A673 (cell line): ENCODE results near the gene ALOX12B. TPM values are rescaled to one million over a fixed set of nuclear protein-coding genes. Genes with fewer than 3 reads are reported as not detected.

Source experiments
- BruUV-seq: library from RNA; stranded (reverse); fragments of 400-500 nt; replicated peaks from 2 replicates; lab custom pipeline; 2021; lab: Mats Ljungman, UMichigan
- CTCF ChIA-PET: fragments of 300-600 bp; sonication (Branson Sonifier 250); formaldehyde crosslinking; loops from one replicate; lab custom pipeline; 2022; ENCODE audit warnings: antibody characterized with exemption; lab: Charles Lee
- POLR2A ChIA-PET: fragments of 300-600 bp; sonication (Branson Sonifier 250); formaldehyde crosslinking; loops from one replicate; lab custom pipeline; 2022; ENCODE audit warnings: antibody characterized with exemption; ENCODE audit not compliant: low non-redundant PET; lab: Charles Lee
- DNase-seq: peaks from one replicate; pipeline ENCODE4 v3.0.0-alpha.2; 2015; ENCODE audit warnings: low spot score
- H3K27ac ChIP-seq: fragments of 200-600 bp; sonication (generic); 2 replicates; pipeline ENCODE4 v1.5.1; 2016; ENCODE audit warnings: mixed run types, low read depth, mild to moderate bottlenecking, mixed read lengths, antibody characterized with exemption, low read length; ENCODE audit not compliant: poor library complexity, severe bottlenecking
- H3K27me3 ChIP-seq: fragments of 200-600 bp; sonication (generic); replicated peaks from 2 replicates; pipeline ENCODE4 v1.6.1; 2017; ENCODE audit warnings: mixed run types, low read depth, mild to moderate bottlenecking, mixed read lengths, antibody characterized with exemption, low read length; ENCODE audit not compliant: insufficient read depth, poor library complexity
- H3K36me3 ChIP-seq: fragments of 200-600 bp; sonication (generic); 2 replicates; pipeline ENCODE4 v1.6.1; 2016; ENCODE audit warnings: mixed run types, mild to moderate bottlenecking, mixed read lengths, antibody characterized with exemption, low read length; ENCODE audit not compliant: insufficient read depth, poor library complexity, severe bottlenecking
- H3K4me1 ChIP-seq: fragments of 200-600 bp; sonication (generic); 2 replicates; pipeline ENCODE4 v1.6.1; 2017; ENCODE audit warnings: mixed run types, mild to moderate bottlenecking, mixed read lengths, antibody characterized with exemption, low read length; ENCODE audit not compliant: insufficient read depth, poor library complexity, severe bottlenecking
- H3K4me3 ChIP-seq: fragments of 200-600 bp; sonication (generic); 2 replicates; pipeline ENCODE4 v1.5.1; 2016; ENCODE audit warnings: low read depth, mixed run types, mild to moderate bottlenecking, mixed read lengths, low read length; ENCODE audit not compliant: poor library complexity, severe bottlenecking
- H3K9me3 ChIP-seq: fragments of 200-600 bp; sonication (generic); 2 replicates; pipeline ENCODE4 v1.6.1; 2016; ENCODE audit warnings: mixed run types, low read depth, mild to moderate bottlenecking, mixed read lengths, antibody characterized with exemption, low read length; ENCODE audit not compliant: poor library complexity, severe bottlenecking
- EZH2 ChIP-seq: fragments of 200-600 bp; sonication (generic); IDR thresholded peaks from 2 replicates; pipeline ENCODE4 v1.6.1; 2017; ENCODE audit warnings: borderline replicate concordance, low read depth, mild to moderate bottlenecking, mixed read lengths, antibody characterized with exemption, low read length; ENCODE audit not compliant: poor library complexity, severe bottlenecking
- intact Hi-C: fragments of 100-400 bp; cut with micrococcal nuclease; formaldehyde crosslinking; loops from one replicate; pipeline ENCODE4 v1.10.0; 2022; ENCODE audit not compliant: unreplicated experiment
- total RNA-seq: library from RNA; stranded (reverse); gene quantifications from 2 replicates; pipeline ENCODE4 v1.2.3, GENCODE V29; 2021
- TF ChIP-seq, protein P1 (sequence below): fragments of 300-800, 200-600 bp; sonication (generic); conservative IDR thresholded peaks from 2 replicates; pipeline ENCODE4 v1.5.1; 2017; ENCODE audit warnings: low read depth, mild to moderate bottlenecking, antibody characterized with exemption, low read length, moderate library complexity, mixed read lengths

Gene ALOX12B
- total RNA-seq, 1 experiment from 2014 or later, result 0.39 TPM

DNA sequence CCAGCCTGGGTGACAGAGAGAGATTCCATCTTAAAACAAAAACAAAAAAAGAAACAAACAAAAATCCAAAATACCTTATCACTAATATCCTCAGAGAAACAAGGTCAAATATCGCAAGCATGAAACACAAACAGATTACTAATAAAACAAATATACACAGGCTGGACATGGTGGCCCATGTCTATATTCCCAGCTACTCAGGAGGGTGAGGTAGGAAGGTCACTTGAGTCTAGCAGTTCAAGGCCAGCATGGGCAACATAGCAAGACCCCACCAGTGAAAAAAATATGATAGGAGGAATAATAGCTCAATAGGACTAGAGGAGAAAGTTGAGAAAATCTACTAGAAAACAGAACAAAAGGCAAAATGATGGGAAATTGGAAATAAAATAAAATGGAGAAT, 55.6 kb downstream of the ALOX12B start:
- no peaks in the 10 kb centered on the region for H3K36me3 ChIP-seq
- ChIA-PET CTCF (no interaction called here), POLR2A (interaction anchor here (0.6 kb wide), 1 partner anchor 844 kb away, joined by 3 read pairs; no protein-coding TSS in a partner anchor)
- H3K9me3 ChIP-seq, result no peaks in the 10 kb centered on the region
- H3K4me1 ChIP-seq, result no peaks in the 10 kb centered on the region
- no peak for DNase-seq
- TF ChIP-seq, protein P1, sequence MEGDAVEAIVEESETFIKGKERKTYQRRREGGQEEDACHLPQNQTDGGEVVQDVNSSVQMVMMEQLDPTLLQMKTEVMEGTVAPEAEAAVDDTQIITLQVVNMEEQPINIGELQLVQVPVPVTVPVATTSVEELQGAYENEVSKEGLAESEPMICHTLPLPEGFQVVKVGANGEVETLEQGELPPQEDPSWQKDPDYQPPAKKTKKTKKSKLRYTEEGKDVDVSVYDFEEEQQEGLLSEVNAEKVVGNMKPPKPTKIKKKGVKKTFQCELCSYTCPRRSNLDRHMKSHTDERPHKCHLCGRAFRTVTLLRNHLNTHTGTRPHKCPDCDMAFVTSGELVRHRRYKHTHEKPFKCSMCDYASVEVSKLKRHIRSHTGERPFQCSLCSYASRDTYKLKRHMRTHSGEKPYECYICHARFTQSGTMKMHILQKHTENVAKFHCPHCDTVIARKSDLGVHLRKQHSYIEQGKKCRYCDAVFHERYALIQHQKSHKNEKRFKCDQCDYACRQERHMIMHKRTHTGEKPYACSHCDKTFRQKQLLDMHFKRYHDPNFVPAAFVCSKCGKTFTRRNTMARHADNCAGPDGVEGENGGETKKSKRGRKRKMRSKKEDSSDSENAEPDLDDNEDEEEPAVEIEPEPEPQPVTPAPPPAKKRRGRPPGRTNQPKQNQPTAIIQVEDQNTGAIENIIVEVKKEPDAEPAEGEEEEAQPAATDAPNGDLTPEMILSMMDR, result no peak
- no peak for TF ChIP-seq EZH2
- H3K27ac ChIP-seq, result no peak overlapping the region
- no peaks in the 10 kb centered on the region for H3K27me3 ChIP-seq
- intact Hi-C loops, result no loop called here
- BruUV-seq, result no TSS peak
- no peak overlapping the region for H3K4me3 ChIP-seq

DNA sequence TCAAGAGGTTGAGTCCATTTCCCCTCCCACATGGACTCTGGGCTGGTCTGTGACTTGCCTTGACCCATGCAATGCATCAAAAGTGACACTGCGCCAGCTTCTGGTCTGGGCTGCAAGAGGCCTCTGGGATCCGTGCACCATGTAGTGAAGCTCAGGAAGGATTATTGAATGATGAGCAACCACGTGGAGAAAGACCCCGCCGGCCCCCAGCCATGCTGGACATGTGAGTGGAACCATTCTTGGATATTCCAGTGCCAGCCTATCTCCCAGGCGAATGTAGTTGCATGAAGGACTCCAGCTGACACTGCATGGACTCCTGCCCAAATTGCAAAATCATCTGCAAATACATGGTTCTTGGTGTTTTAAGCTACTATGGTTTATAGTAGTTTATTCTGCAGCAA, 56.3 kb downstream of the ALOX12B start:
- TF ChIP-seq, protein P1, result no peak
- TF ChIP-seq EZH2, result no peak
- H3K4me3 ChIP-seq, result no peak overlapping the region
- ChIA-PET CTCF (no interaction called here), POLR2A (interaction anchor here (0.6 kb wide), 1 partner anchor 294 kb away, joined by 5 read pairs; no protein-coding TSS in a partner anchor)
- H3K4me1 ChIP-seq, result no peaks in the 10 kb centered on the region
- intact Hi-C loops, result no loop called here
- H3K27me3 ChIP-seq, result no peaks in the 10 kb centered on the region
- no peaks in the 10 kb centered on the region for H3K9me3 ChIP-seq
- no peak for DNase-seq
- no TSS peak for BruUV-seq
- H3K36me3 ChIP-seq, result no peaks in the 10 kb centered on the region
- no peak overlapping the region for H3K27ac ChIP-seq

DNA sequence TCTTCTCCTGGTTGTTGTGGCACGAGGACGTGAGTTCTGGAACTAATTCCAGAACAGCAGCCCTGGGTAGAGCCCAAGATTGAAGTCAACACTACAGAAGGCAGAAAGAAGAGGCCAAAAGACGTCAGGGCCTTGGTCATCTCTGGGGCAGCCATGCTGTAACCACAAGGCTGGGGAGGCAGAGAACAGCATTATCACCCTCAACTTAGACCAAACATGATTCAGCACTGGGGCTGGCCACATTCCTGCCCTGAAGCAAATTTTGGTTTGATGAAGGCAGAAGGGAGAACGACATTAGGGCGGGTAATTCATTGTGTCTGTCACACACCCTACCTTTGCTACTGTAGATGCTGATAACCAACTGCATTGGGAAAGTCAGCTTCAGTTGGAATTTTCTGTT, 58.4 kb downstream of the ALOX12B start:
- no peaks in the 10 kb centered on the region for H3K27me3 ChIP-seq
- H3K27ac ChIP-seq, result no peak overlapping the region
- H3K4me3 ChIP-seq, result no peak overlapping the region
- intact Hi-C loops, result no loop called here
- DNase-seq, result no peak
- H3K4me1 ChIP-seq, result no peaks in the 10 kb centered on the region
- TF ChIP-seq EZH2, result no peak
- TF ChIP-seq, protein P1, result no peak
- POLR2A ChIA-PET, result no interaction called here
- no peaks in the 10 kb centered on the region for H3K36me3 ChIP-seq
- BruUV-seq, result no TSS peak
- H3K9me3 ChIP-seq, result no peaks in the 10 kb centered on the region
- CTCF ChIA-PET, result no interaction called here
